ENCODE results near the gene SLC9B1. TPM values are rescaled to one million over a fixed set of nuclear protein-coding genes. Genes with fewer than 3 reads are reported as not detected.
"Not testable (repeated sequence)": the region's sequence is repeated elsewhere in the genome, so short reads cannot be mapped to it uniquely, and the experiment has no call there.

The SLC9B1 gene
- total RNA-seq, 1 donor from 2014 or later = 0.95 TPM

DNA sequence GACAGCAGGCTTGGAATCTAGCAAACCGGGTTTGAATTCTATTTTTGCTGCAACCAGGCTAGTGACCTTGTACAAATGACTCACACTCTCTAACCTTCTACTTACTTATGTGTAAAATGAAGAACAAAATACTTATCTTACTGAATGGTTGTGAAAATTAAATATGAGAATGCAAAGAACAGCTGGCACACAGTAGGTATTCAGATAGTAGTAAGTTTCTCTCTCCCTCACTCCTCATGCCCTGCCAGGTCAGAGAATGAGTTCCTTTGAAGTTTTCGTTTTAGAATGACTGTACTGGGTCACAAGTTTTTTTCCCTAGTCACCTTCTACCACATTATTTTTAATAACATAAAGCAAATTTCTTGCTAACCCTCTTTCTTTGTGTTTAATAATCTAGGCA is 117.7 kb downstream of the SLC9B1 start:
- no peak for DNase-seq (ENCODE audit: missing footprints)
- intact Hi-C loops (cut with DNase I) = no loop called here
- ATAC-seq = no peak

DNA sequence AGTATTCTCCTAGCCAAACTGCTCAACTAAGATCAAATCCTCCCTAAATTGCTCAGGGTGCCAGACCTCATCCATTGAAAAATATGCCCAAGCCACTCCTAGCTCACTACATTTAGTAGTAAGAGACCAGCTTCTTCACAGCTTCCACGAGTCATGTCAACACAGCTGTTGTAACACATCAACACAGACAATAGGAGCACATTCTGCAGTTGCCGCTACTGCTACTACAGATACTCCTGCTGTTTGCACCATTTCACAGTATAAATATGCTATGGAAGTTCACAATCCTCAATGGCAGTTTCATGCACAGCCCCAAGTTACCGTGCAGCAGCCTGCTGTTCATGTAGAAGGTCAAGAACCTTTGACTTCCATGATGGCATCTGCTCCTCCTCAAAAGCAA is 121.9 kb downstream of the SLC9B1 start:
- ATAC-seq; intact Hi-C loops (cut with DNase I); DNase-seq (ENCODE audit: missing footprints): not testable (repeated sequence)

GRCh38 chr4:102896547-102896946 is 123.0 kb downstream of the SLC9B1 start:
- ATAC-seq; DNase-seq (ENCODE audit: missing footprints); intact Hi-C loops (cut with DNase I): not testable (repeated sequence)

GRCh38 chr4:102889866-102890265 is 129.6 kb downstream of the SLC9B1 start:
- ATAC-seq; intact Hi-C loops (cut with DNase I): not testable (repeated sequence)

DNA sequence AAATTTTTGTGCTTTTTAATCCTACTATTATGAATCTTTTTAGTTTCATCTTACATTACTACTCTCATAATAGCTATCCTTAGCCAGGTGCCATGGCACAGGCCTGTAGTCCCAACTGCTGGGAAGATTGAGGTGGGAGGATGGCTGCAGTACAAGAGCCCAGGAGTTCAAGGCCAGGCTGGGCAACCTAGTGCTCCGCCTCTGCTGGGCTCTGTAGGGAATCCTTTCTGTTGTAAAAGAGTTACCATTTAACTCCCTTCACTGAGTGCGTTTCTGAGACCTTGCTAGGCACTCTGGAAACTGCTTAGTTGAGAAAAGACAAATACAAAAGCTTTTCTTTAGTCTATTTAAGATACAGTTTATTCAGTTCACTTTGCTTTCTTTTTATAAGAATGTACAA is 130.9 kb downstream of the SLC9B1 start:
- DNase-seq (ENCODE audit: missing footprints); ATAC-seq; intact Hi-C loops (cut with DNase I): not testable (repeated sequence)

More at GRCh38 chr4:102889866-102890265, 129.6 kb downstream of the SLC9B1 start:
- not testable (repeated sequence) for DNase-seq (ENCODE audit: missing footprints)

DNA sequence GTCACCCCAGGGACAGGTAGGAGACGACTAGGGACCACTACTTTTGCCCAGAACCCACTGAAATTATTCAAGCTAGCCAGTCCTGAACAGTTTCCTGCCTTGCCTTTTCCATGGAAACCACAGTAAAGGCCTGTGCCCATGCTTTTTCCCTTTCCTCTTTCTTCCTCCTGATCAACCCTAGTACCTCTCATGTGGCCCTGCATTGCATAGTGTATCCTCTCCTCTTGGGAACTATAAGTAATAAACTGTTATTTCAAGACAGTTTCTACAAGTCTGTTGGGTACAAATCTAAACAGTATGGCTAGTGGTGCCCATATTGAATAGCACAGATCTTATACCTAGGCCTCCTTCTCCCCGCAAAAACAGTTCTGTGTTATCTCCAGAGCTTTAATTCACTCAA is 136.2 kb downstream of the SLC9B1 start:
- no peak for DNase-seq (ENCODE audit: missing footprints)
- intact Hi-C loops (cut with DNase I) = no loop called here
- ATAC-seq = no peak

DNA sequence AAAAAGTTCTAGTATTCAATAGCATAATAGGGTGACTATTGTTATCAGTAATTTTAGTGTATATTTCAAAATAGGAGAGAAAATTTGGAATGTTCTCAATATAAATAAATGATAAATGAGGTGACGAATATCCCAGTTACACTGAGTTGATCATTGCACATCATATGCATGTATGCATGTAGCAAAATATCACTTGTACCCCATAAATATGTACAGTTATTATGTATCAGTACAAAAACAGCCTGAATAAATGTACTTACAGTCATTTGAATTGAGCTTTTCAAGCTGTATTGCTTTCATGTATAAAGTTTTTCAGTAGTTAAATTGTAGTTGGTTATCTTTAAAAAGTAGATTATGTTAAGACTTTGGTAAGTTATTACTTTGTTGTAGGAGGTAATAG is 138.2 kb downstream of the SLC9B1 start:
- no peak for ATAC-seq
- no peak for DNase-seq (ENCODE audit: missing footprints)
- intact Hi-C loops (cut with DNase I) = no loop called here

GRCh38 chr4:102878901-102879300 is 140.6 kb downstream of the SLC9B1 start:
- intact Hi-C loops (cut with DNase I) = no loop called here
- DNase-seq (ENCODE audit: missing footprints) = no peak
- ATAC-seq = no peak

DNA sequence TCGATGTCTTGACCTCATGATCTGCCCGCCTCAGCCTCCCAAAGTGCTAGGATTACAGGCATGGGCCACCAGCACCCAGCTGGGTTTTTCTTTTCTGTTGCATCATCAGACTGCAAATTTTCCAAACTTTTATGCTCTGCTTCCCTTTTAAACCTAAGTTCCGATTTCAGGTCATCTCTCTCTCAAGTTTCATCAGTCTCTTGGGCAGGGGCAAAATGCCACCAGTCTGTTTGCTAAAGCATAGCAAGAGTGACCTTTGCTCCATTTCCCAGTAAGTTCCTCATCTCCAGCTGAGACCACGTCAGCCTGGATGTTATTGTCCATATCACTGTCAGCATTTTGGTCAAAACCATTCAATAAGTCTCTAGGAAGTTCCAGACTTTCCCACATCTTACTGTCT is 141.2 kb downstream of the SLC9B1 start:
- DNase-seq (ENCODE audit: missing footprints); ATAC-seq; intact Hi-C loops (cut with DNase I): not testable (repeated sequence)

- intact Hi-C loops (cut with DNase I); ATAC-seq; DNase-seq (ENCODE audit: missing footprints): not testable (repeated sequence)
Measured at GRCh38 chr4:102877477-102878106, 141.9 kb downstream of the SLC9B1 start.

GRCh38 chr4:102871772-102872171 is 147.7 kb downstream of the SLC9B1 start:
- ATAC-seq = no peak
- DNase-seq (ENCODE audit: missing footprints) = no peak
- intact Hi-C loops (cut with DNase I) = no loop called here

DNA sequence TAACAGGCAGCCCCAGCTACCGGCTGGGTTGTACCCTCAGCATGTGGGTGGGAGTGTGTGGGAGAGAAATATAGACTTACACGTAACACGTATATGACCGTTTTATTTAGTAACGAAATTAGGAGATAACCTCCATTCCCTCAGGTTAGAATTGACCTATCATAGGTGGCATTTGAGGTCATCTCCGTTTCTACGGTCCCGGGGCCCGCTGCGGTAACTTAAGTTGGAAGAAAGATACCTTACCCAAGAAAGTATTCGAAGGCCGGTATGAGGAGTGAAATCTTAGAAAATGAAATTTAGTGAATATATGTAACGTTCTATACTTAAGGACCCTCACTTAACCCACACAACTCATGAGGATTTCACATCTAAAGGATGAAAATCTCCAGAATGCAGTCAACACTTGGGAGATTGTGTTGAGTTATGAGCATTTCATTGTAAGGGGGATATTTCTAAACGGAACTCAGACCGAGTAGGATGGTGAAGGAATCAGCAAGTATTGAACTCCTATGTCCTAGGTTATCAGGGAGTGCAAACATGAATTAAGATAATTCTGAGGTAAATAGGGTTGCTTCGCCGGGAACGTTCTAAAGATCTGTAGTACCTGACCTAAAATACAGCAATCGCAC is 149.8 kb downstream of the SLC9B1 start:
- intact Hi-C loops (cut with DNase I) = loop anchor here (1.0 to 10.0 kb wide), 3 partner anchors 42 to 245 kb away; partner anchors contain the start of genes SLC9B1 and UBE2D3
- DNase-seq (ENCODE audit: missing footprints) = no peak
- ATAC-seq = no peak

DNA sequence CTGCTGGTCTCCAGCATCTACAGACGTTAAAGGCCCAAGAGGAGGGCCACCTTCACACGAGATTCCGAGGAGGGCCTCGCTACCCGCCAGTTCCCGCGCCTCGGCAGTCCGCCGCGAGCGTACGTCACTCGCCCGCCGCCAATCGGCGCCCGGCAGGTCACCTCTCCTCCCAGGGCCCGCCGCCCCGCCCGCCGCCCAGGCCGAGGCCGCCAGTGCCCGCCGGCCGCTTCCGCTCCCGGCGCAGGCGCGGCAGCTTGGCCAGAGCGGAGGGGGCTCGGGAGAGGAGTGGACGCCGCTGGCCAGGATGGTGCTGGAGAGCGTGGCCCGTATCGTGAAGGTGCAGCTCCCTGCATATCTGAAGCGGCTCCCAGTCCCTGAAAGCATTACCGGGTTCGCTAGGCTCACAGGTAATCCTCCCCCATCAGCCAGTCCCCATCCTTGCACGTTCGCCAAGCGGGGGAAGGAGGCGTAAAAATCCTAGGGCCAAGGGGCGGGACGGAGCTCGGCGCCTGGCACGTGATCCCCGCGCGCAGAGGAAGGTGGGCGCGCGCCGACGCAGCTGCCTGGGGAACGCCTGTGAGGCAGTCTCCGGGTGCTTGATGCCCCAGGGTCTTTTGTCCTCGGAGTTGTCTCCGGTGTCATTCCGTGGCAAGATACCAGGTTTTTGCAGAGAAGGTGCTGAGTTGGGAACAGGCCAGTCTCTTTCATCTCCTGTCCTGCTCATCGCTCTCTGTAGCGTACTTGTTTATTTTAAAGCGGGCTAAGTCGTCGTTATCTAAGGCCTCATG is 150.5 kb downstream of the SLC9B1 start, which contains the start of gene CISD2:
TSS of gene CISD2 (plus strand) at position 212 of the 788 bp plus-strand sequence. CDS start at position 305, 93 bp downstream.
- DNase-seq (ENCODE audit: missing footprints) (peak; percentile 96), ATAC-seq (peak; percentile 99)
- intact Hi-C loops (cut with DNase I) = loop anchor here (1.0 to 10.0 kb wide), 3 partner anchors 42 to 244 kb away; partner anchors contain the start of genes SLC9B1 and UBE2D3

DNA sequence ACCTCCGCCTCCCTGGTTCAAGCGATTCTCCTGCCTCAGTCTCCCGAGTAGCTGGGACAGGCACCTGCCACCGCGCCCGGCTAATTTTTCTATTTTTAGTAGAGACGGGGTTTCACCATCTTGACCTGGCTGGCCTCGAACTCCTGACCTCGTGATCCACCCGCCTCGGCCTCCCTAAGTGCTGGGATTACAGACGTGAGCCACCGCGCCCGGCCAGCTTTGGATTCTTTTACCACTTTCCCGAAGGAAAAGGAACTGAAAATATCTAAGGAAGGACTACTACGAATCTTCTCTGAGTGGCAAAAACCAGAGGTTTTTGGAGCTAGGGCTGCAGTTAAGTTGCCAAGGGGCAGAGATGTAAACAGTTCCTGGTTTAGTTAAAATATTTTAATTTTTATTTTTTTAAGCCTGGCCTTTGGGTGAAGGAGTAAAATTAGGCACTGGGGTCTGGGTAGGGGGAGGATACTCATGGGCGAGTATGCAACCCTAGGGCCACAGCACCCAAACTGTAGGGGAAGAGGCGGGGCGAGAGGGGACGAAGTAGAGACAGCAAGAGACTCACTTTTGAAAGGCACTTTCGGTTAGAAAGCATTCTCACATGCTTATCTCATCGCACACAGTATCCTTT is 151.2 kb downstream of the SLC9B1 start:
- intact Hi-C loops (cut with DNase I) = loop anchor here (5.0 to 10.0 kb wide), 2 partner anchors 149 to 243 kb away; partner anchors contain the start of gene SLC9B1

GRCh38 chr4:102867278-102868152 is 152.0 kb downstream of the SLC9B1 start:
- no peak for DNase-seq (ENCODE audit: missing footprints)
- ATAC-seq = no peak
- intact Hi-C loops (cut with DNase I) = loop anchor here (5.0 to 10.0 kb wide), 2 partner anchors 150 to 243 kb away; partner anchors contain the start of gene SLC9B1

More for the DNA sequence above, 151.2 kb downstream of the SLC9B1 start:
- ATAC-seq (peak; percentile 51), DNase-seq (ENCODE audit: missing footprints) (peak; percentile 64)

- intact Hi-C loops (cut with DNase I) = loop anchor here (5.0 to 10.0 kb wide), 2 partner anchors 152 to 241 kb away; partner anchors contain the start of gene SLC9B1
- not testable (repeated sequence) for DNase-seq (ENCODE audit: missing footprints); ATAC-seq
Measured at GRCh38 chr4:102865327-102865726, 154.2 kb downstream of the SLC9B1 start.

DNA sequence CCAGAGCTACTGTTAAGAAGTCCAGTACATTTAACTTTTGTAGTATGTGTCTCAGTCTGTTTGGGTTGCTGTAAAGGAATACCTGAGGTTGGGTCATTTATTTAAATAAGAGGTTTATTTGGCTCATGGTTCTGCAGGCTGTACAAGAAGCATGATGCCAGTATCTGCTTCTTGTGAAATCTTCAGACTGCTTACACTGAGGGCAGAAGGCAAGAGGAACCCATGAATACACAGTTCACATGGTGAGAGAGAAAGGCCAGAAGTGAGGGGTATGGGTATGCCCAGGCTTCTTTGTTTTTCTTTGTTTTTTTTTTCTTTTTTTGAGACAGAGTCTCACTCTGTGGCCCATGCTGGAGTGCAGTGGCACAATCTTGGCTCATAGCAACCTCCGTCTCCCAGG is 156.8 kb downstream of the SLC9B1 start:
- DNase-seq (ENCODE audit: missing footprints) = no peak
- ATAC-seq = no peak
- intact Hi-C loops (cut with DNase I) = loop anchor here (10.0 kb wide), 1 partner anchor 238 kb away; no protein-coding TSS in a partner anchor

Data from Right ventricle myocardium inferior (tissue), 1 donor.